ENCODE results near the gene ZFAND2A.

- TF ChIP-seq CTCF (conservative IDR thresholded peaks at IDR 0.05; ENCODE audit: low read depth, low read length) (no peak), EZH2 (IDR thresholded peaks at IDR 0.05; ENCODE audit: low read length, unreplicated experiment) (no peak), EZH2phosphoT487 (IDR thresholded peaks at IDR 0.05; ENCODE audit: borderline replicate concordance, low read length) (no peak)
Observed at GRCh38 chr7:1109581-1110310, 50.2 kb downstream of the ZFAND2A start.
